GM18499 (cell line): Measurements from ENCODE around the gene TENT4B.

Experiments
- ATAC-seq: cut with Tn5 transposase; IDR thresholded peaks from one replicate; pipeline ENCODE4 v1.9.1; 2021; ENCODE audit warnings: moderate number of reproducible peaks; ENCODE audit not compliant: insufficient read depth, unreplicated experiment

Gene TENT4B

DNA sequence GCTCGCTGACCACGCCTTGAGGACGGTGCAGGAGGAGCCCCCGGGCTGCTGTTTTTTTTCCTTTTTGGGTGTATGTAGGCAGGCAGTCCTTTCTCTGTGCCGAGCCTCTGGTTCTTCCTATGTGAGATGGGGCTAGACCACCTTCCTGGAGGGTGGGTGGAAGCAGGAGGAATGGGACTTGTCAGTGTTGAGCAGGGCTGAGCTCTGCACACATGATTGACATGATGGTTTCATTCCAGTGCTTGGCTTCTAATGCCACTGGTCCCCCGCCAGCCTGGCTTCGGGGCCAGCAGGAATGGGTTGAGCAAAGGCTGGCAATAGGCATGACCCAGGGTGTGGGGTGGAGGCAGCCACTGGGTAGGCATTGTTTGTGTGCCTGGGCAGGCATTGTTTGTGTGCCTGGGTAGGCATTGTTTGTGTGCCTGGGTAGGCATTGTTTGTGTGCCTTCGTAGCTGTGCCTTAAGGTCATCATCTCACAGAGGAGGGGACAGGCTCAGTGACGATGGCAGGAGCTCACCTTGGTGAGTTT is 99.0 kb downstream of the TENT4B start:
- no peak for ATAC-seq

DNA sequence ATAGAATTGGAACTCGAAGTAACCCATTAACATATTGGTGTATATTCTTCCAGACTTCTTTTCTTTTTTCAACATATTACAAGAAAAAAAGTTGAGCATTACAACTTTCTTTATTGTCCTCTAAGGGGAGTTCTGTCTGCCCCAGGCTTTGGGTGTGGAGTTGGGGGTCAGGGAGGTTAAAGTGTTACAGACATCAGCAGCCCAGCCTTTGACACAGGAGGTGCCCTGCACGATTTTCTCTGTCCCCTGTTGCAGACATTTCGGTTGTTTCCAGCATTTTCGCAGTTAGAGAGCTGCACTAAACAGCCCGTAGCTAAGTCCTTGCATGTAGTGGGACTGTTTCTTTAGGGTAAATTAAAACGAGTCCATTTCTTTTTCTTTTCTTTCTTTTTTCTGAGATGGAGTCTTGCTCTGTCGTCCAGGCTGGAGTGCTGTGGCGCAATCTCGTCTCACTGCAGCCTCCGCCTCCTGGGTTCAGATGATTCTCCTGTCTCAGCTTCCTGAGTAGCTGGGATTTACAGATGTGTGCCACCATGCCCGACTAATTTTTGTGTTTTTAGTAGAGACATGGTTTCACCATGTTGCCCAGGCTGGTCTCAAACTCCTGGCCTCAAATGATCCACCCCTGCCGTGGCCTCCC is 99.9 kb downstream of the TENT4B start:
- ATAC-seq: no peak

DNA sequence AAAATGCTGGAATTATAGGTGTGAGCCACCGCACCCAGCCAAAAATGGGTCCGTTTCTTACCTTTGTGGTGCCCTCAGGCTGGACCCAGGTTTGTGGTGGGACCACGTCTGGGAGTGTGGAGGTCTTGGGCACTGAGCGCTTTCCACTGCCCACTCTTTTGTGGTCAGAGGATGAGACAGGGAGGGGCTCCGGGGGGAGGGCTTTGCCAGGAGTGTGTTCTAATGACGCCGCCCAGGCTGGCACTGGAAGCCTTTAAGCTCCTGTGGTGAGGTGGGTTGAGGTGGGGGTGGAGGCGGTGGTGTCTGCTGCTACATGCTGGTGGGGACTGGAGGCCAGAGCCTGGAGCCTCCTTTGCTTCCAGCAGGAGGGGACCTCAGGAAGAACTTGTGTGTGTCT is 100.4 kb downstream of the TENT4B start:
- no peak for ATAC-seq

DNA sequence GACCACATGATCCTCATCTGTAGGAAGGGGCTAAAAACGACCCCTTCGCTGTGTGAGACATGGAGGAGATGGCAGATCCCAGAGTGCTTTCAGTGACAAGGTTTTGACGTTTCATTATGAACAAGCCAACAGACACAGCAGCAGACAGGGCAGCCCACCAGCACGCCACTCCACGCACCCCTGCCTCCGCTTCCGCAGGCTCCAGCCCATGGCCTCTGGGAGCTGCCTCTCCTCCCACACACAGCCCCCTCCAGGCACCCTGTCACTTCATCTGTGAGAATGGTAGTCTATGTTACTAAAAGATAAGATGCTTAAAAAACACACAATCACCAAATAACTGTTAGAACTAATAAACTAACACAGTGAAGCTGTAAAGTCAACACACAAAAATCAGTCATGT is 101.0 kb downstream of the TENT4B start:
- ATAC-seq: no peak

DNA sequence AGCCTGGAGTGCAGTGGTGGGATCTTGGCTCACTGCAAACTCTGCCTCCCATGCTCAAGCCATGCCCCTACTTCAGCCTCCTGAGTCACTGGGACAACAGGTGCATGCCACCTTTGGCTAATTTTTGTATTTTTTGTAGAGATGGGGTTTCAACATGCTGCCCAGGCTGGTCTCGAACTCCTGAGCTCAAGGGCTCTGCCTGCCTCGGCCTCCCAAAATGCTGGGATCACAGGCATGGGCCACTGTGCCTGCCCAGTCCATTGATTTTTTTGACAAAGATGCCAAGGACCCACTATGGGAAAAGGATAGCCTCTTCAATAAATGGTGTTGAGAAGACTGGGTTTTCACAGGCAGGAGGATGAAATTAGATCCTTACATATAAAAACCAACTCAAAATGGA is 102.4 kb downstream of the TENT4B start:
- no peak for ATAC-seq

DNA sequence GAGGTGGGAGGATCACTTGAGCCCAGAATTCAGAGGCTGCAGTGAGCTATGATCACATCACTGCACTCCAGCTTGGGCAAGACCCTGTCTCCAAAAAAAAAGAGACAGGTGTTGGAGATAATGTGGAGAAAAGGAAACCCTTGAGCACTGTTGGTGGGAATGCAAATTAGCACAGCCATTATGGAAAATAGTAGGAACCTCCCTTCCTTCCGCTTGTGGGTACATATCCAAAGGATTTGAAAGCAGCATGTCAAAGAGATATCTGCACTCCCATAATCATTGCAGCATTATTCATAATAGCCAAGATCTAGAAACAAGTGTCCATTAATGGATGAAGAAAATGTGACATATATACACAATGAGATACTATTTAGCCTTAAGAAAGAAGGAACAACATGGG is 103.5 kb downstream of the TENT4B start:
- ATAC-seq: no peak

DNA sequence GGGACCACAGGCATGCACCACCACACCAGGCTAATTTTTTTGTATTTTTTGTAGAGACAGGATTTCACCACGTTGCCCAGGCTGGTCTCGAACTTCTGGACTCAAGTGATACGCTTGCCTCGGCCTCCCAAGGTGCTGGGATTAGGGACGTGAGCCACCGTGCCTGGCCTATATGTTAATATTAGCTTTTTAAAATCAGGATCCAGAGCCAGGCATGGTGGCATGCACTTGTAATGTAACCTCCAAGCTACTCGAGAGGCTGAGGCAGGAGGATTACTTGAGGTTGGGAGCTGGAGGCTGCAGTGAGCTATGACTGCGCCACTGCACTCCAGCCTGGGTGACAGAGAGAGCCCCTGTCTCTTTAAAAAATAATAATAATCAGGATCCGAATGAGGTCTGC is 104.8 kb downstream of the TENT4B start:
- ATAC-seq: no peak

DNA sequence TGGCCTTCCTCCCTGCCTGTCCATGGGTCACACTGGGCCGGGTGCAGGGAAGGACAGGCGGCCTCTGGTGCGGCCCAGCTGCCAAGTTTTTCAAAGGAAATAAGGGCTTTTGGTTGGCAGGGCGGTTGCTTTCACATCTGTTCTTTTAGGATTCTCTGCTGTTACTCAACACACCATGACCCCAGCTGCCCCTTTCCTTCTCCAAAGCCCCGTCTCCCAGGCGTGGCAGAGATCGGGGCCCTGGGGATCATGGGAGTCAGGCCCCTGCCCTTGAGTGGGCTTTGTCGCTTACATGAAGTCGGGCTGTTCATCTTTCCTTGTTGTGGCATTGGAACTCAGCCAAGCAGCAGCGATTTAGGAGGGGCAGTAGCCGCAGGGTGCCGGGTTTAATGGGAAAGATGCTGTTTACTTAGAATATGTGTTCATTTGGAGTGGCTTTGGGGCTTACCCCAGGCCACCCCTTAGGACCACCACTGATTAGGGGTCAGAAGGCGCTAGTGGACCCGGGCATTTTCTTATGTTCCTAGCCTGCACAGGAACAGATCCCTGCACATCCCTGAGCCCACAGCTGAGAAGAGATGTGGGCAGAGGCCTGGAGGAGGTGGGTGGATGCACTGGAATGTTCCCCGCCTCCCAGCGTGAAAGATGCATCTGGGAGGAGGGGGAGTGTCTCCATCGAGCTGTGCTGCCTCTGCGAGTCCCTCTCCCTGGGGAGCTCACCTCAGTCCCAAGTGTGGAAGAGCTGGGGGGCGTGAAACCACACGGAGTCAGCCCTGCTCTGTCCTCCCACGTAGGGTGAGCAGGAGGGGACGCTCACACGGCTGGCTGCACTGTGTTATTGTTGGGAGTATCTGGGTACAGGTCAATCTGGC is 106.5 kb downstream of the TENT4B start:
- no peak for ATAC-seq

DNA sequence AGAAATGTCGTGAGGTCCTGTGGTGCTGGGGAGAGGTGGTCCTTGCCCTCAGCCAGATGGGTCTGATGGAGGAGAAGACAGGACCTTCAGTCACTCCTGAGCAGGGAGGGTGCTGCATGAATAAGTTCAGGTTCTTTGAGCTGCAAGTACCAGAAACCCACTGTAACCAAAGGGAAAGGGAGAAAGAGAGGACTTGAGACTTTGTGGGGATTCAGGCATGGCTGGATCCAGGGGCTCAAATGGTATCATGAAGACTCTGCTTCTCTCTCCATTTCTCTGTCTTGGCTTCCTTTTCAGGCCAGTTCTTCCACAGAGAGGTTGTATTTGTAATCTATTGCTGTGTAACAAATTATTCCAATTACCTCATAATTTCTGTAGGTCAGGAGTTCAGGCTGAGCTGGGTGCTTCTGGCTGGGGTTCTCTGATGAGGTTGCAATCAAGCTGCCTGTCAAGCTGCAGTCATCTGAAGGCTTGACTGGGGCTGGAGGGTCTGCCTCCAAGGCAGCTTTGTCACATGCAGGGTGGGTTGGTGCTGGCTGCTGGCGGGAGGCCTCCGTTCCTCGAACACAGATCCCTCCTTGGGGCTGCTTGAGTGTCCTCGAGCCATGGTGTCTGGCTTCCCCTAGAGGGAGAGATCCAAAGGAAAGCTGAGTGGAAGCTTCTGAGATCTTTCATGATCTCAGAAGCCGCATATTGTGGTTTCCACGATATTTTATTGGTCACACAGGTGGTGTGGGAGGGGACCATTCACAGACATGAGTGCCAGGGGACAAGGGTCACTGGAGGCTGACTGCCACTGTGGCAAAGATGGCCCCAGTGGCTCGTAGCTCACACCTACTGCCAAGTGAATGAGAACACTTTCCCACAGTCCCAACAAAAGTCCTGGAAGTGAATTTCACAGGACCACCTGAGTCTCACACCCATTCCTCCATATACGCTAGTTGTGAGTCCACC is 107.4 kb downstream of the TENT4B start:
- no peak for ATAC-seq

DNA sequence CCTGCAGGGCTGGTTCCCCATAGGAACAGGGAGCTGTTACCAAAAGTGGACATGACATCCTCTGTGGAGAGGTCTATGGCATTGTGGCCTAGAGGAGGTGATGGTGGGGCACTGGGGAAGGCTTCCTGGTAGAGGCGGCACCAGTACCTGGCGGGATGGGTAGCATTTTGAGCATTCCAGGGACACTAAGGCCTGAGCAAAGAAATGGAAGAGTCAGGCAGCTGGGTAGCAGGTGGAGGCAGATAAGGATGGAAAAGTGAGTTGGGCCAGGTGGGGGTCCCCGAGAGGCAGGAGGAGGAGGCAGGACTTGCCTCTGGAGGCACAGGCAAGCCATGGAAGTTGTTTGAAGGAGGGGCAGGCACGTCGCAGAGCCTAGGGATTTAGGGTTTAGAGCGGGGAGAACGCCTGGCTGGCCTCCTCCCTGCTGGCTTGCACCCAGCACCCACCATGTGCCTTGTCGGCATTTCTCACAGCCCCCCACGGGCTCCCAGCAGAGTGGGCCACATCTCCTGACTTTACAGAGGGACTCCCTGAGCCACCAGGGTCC is 108.1 kb downstream of the TENT4B start:
- ATAC-seq: no peak

DNA sequence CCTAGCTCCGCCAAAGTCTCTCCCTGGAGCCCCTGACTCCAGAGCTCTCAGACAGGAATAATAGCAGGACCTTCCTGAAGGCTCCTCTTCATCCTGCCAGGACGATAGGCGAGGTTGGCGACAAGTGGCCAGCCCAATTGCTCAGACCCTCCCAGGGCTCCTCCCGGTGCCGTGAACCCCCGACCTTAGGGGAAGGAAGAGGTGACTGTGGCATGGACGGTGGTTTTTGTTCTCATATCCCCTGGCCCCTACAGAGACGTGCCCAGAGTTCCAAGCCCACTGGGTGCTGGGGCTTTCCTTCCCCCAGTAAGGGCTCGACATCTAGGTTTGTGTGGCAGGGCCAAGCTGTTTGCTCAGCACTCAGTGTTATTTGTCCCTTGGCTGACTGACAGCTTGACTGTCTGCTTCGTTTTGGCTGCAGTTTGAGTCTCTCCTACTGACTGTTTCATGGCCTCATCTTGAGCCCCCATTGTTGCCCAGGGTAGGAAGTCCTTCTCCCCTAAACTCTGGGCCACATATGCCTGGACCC is 108.7 kb downstream of the TENT4B start:
- no peak for ATAC-seq

DNA sequence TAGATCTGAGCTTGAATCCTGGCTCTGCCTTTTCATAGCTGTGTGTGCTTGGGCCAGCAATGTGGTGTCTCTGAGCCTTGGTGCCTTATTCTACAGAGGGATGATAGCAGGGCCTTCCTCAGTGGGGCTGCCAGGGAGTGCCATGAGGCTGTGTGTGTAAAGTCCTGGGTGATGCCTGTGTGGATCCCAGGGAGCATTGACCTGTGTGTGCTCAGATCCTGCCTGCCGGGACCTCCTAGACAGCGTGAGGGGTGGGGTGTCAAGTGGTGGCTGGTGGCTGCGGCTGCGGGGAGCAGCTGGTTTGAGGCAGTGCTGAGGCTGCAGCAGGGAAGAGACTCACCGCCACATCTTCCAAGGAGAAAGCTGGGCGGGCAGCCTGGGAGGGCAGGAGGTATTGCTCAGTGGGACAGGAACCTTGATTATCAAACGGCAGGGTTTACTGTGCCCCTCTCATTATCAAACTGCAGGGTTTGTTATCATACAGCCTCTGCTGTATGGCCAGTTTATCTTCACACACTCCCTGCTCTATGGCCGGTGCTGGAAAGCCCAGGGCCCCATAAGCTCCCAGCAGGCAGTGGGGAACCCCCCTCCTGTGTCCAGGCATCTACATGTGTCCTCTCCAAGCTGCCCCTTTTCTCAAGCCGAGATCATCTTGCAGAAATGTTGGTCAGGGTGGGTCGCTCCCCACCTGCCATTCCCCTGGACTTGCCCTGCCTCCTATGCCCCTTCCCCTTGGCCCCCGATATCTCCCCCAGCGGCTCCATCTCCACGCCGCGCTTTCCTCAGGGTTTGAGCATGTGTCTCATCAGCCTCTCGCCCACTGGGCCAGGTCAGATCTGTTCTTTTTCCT is 110.2 kb downstream of the TENT4B start:
- no peak for ATAC-seq

DNA sequence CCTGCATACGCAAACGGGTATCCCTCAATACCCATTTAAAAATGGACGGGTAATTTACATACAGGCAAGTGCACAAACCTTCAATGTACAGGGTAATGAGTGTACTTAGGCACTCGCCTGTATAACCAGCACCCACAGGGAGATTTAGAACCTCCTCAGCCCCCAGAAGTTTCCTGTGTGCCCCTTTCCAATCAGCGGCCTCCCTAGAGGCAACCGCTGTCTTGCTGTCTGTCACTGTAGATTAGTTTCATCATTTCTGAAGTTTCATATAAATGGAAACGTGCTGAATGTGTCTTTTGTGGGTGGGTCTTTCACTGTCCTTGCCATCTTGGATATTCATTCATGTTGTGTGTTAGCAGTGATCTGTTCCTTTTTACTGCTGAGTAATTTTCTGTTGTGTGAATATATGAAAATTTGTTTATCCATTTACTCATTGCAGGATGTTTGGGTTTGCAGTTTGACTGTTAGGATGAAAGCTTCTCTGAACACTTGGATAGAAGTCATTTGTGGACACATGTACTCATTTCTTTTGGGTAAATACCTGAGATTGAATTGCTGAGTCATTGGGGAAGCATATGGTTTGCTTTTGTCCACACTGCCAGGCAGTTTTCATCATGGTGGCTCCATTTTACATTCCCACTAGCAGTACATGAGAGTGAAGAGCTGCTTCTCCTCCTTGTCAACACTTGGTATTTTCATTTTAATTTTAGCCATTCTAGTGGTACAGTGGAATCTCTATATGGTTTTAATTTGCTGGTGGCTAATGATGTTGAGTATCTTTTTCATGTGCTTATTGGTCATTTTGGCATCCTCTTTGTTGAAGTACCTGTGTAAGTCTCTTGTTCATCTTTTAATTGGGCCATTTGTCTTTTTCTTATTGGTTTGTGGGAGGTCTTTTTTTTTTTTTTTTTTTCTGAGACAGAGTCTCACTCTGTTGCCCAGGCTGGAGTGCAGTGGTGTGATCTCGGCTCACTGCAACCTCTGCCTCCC is 111.1 kb downstream of the TENT4B start:
- peak; percentile 33 for ATAC-seq

DNA sequence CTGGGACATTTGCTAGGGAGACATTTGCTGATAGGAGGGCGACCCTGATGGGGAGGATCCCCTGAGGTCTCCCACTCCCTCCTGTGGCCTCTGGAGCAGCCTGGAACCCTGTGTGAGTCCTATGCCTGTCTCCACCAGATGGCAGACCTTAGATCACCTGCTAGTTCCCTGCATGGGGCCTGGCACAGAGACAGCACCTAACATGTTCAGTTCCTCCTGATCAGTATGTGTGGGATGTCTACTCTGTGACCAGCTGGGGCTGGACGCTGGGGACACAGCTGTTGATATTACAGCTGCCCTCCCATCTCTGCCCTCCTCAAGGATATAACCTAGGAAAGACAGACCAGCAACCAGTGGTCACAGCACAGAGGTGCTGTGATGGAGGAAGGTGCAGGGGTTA is 112.2 kb downstream of the TENT4B start:
- no peak for ATAC-seq

DNA sequence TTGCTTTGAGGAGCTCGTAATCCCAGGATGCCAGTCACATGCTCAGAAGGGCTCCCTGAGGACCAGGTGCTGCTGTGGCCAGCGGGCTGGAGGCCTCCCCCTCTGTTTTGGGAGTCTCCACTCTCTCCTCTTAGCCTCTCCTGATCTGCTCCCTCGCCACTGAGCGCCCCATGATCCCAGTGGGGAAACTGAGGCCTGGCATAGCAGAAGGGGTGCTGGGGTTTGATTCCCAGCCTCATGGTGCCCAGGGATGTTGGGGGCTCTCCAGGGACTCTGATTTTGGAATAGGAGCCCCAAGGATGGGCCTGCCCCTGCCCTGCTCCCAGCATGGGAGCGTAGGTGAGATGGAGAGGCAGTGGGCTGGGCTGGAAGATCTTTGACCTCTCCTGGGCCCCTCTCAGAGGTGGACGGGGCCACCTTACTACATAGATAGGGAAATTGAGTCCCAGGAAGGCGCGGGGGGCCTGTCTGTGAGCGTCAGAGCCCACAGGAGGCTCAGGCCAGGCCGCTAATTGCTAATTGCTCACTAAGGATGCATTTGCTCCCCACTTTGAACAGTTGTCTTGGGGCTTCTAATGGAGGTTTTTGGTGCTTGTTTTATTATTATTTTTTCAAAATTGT is 112.7 kb downstream of the TENT4B start:
- ATAC-seq: no peak

DNA sequence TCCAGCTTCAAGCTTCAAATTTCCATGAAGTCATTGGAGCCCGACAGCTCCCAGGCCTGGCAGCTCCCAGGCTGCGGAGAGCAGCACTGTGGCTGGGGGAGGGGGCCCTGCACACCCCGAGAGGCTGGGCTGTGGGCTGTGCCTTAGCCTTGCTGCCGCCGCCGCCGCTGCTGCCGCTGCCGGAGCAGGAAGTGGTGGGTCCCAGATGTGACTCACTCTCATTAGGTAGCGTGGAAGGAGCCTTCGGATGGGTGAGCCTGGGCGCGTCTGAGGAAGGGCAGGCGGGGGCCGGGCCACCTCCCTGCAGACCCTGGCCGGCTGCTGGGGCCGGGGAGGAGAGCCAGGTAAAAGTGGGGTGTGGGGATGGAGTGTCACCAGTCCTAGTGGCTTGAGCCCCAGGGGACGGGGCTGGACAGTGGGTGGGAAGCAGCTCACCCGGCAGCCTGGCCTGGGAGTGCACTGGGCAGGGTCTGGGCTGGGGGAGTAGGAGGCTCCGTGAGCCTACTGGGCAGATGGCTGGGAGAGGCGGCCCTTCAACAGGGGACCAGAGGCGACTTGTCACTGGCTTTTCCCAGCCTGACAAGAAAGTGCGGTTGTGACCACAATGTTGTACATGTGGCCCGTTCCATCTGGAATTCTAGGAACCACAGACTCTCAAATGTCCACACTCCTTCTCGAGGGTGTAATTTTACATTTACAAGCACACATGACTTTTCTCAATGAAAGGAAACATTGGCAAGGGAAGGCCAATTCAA is 113.4 kb downstream of the TENT4B start, which contains the start of gene ADCY7:
ADCY7 (plus strand) TSS at position 215 of the 755 bp plus-strand sequence. CDS start 21,629 bp downstream, outside the sequence.
- peak; percentile 49 for ATAC-seq
